GM18520 (cell line): ENCODE results near the gene EGR4.

Experiments
- ATAC-seq: cut with Tn5 transposase; IDR thresholded peaks from one replicate; pipeline ENCODE4 v1.9.1; 2021; ENCODE audit not compliant: unreplicated experiment

Gene EGR4

GRCh38 chr2:73293534-73294171, at the start of gene EGR4:
Gene EGR4 (minus strand): TSS chr2:73293548. CDS start chr2:73293317, 231 bp downstream.
- peak; percentile 94 for ATAC-seq

DNA sequence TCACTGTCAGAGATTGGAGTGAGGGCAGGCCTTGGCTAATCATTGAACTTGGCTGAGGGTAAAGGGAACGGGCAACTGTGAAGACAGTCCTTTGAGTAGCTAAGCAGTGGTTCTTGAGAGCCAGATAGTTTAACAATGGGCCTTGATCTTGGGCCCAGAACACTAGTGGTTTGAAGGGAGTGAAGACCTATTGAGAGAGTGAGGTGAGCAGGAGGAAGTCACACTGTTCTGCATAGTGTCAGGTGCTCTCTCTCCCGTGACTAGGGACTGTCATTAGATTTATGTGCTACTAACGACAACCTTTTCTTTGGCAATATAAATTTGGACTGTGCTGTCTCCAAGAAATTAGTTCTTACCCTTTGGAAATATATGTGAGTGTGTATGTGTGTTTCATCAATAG, 47.7 kb upstream of the EGR4 start:
- no peak for ATAC-seq

DNA sequence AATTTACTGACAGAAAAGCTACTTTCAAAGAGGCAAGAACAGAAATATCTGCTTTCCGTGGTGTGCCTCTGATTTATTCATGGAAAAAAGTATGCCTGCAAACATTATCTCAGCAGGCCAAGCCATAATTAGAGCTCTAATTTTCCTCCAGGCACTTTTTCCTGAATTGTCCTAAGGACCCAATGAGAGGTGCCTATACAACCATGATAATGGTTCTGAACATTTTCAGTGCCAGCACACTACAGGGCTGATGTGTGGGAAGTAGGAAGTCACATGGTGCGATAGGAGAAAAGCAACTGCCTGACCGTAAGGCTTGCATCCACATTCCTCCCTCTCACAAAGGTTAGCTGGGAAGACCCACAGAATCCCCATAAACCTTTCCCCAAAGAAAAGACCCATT, 45.9 kb upstream of the EGR4 start:
- no peak for ATAC-seq

DNA sequence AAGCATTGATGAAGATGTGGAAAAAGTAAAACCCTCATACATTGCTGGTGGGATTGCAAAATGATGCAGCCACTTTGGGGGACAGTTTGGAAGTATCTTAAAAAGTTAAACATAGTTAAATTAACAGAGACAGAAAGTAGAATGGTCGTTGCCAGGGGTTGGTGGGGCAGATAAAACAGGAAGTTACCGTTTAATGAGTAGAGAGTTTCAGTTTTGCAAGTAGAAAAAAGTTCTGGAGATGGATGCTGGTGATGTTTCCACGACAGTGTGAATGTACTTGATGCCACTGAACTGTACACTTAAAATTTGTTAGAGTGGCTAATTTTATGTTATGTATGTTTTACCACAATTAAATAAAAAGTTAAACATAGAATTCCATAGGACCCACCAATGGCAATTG, 44.5 kb upstream of the EGR4 start:
- ATAC-seq, result no peak

DNA sequence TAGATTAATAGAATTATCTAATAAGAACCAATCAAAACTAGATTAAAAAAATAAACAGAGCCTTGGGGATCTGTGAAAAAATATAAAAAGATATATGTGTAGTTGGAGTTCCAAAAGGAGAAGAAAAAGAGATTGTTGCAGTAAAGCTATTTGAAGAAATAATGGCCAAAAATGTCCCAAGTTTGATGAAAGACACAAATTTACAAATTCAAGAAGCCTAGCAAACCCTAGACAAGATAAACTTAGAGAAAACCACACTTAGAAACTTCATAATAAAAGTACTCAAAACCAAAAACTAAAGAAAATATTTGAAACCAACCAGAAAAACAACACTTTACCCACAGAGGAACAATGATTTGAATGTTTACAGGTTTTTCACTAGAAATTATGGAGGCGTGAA, 41.3 kb upstream of the EGR4 start:
- ATAC-seq, result no peak

- no peak for ATAC-seq
Observed at GRCh38 chr2:73334045-73334444, 40.7 kb upstream of the EGR4 start.

DNA sequence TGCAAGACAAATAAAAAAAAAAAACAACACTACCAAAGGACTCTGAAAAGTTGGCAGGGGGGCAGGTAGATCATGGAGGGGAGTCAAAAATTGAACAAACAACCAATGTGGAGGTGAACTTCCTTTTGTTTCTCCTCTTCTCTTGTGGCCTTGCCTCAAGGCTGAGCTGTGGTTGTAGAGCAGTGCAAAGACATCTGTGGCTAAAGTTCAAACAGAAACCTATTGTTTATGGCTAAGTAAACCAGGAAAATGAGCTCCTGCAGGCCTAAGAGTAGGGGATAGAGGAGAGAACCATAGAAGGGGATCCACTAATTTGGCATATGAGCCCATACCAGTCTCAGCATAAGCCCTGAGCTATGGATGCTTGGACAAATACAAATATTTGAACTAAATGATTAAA, 40.2 kb upstream of the EGR4 start:
- no peak for ATAC-seq

DNA sequence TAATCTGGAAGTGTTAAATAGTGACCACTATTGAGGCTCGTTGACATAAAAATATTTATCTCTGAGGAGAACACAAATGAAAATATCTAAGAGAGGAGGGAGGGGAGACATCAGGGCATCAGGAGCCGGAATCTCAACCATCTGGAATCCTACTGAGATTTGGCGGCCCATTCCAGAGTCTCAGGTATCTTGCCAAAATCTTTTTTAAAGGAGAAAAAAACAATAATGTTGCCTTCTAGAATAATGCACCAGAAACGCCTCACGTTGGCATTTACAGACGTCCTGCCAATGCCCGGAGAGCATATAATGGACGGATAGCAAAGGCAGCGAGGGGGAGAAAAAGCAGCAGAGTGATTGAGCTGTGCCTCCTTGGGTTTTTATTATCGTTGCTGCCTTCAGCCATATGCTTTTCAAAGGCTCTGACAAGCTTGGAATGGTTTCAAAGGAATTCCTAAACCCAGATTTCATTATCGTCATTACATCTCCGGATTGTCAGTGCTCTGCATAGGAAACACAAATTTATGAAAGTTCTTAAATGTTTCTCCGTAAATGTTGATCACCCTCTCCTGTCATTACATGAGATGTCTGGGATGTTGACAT, 30.9 kb upstream of the EGR4 start:
- ATAC-seq, result no peak

DNA sequence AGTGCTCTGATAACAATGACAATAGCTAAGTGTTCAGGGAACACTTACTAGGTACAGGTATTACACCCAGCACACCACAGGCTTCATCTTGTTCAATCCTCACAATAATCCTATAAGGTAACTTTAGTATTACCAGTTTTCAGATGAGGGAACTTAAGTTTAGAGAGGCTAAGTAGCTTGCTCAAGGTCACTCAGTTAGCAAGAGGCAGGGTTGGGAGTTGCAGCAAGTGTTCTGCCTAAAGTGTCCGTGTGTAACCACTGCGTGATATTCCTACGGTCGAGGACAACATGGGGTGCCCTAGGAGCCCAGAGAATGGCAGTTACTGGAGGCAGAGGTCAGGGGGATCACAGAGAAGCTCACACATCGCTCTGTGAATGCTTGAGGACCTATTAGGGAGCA, 30.2 kb upstream of the EGR4 start:
- ATAC-seq, result no peak

- no peak for ATAC-seq
Observed at GRCh38 chr2:73314441-73314840, 21.1 kb upstream of the EGR4 start.

- no peak for ATAC-seq
Observed at GRCh38 chr2:73307720-73308119, 14.4 kb upstream of the EGR4 start.

DNA sequence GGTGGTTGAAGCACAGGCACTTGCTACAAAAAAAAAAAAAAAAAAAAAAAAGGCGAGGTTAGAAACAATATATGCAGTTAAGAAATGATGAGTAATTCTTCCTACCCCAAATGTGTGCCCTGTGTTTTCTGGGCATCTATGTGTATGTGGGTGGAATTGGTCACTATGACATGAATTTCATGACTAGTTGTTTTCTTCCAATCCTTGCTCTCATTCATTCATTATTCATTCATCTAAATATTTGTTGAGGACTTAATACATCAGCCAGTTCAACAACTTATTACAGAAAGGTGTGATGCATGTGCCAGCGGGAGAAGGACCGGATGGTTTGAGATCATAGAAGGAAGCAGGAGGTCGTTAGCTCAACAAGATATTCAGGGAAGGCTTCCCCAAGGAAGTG, 8.3 kb upstream of the EGR4 start:
- ATAC-seq, result no peak

GRCh38 chr2:73300926-73301325, 7.6 kb upstream of the EGR4 start:
- no peak for ATAC-seq

- ATAC-seq, result no peak
Observed at GRCh38 chr2:73297586-73297985, 4.2 kb upstream of the EGR4 start.

DNA sequence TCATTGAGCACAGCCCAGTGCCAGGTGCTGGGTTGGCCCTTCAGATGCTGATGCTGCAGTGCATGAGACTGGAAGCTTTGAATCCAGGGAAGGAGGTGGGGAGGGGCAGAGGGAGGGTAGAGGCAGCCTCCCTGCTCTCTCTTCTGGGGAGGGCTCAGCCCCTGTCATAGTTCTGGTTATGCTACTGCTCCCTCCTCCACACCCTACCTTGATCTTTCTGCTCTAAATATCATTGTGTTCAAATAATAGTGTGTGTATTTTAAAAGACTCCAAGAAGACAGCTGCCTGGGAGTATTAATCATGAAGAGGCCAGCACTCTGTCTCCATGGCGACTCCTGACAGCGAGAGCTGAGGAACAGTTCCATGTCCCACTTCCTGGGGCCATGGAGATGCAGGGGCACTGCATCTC, 3.8 kb upstream of the EGR4 start:
- ATAC-seq, result no peak

- ATAC-seq, result no peak
Observed at GRCh38 chr2:73295751-73296400, 2.5 kb upstream of the EGR4 start.

- no peak for ATAC-seq
Observed at GRCh38 chr2:73294239-73294638, 891 bp upstream of the EGR4 start.

- no peak for ATAC-seq
Observed at GRCh38 chr2:73292906-73293533, 328 bp downstream of the EGR4 start.

DNA sequence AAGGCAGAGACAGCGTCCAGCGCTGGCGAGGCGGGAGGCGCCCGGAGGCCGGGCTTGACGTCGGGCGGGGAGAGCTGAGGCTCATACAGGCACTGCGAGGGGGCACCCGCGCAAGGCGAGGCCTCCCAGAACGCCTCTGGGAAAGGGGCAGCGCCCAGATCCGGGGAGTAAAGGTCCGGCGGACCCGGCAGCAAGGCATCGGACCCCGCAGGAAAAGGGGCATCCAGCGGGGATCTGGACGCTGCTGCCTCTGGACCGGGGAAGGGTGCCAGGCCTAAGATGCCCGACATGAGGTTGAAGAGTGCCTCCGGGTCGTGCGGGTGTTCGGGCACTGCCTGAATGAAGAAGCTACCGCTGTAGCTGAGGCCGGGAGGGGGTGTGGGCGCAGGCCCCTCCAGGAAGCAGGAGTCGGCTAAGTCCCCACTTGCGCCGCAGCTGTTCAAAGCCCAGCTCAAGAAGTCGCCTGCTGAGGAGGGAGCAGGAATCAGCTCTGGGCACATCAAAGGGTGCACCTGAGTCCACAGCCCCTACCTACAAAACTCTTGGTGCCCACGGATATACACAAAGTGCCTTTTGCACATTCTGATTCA, 937 bp downstream of the EGR4 start:
- ATAC-seq, result no peak

- no peak for ATAC-seq
Observed at GRCh38 chr2:73291461-73292315, 1.7 kb downstream of the EGR4 start.

GRCh38 chr2:73291093-73291460, 2.3 kb downstream of the EGR4 start:
- ATAC-seq, result no peak
